ENCODE results near the gene HMCN1.
"Not testable (repeated sequence)": the region's sequence is repeated elsewhere in the genome, so short reads cannot be mapped to it uniquely, and the experiment has no call there.

The HMCN1 gene

DNA sequence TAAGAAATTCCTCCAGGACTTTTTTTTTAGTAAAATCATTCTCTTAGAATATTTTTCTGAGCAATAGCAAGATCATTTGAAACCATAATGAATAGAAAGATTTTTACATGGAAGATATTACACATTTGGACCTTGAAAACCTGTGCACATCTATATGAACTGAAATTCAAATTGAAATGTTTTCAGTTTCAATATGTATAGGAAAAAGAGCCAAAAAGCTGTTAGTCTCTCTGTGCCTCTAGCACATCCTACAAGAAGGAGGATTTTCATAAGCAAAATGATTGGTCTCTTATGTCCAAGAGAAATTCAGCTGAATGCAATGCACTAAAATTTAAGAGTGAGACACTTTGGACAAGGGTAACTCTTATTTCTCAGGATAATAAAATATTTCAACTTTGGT, 8.2 kb downstream of the HMCN1 start:
- Histone ChIP-seq H3K27me3 (ENCODE audit: low read depth, low read length) (no peaks in the 10 kb centered on the region), H3K36me3 (ENCODE audit: control insufficient read depth in 1 of 2, insufficient read depth in 2 of 2, low read length in 2 of 2) (no peaks in the 10 kb centered on the region), H3K4me1 (ENCODE audit: control insufficient read depth in 1 of 2, insufficient read depth in 2 of 2, low read length in 2 of 2) (no peaks in the 10 kb centered on the region), H3K9me3 (ENCODE audit: control insufficient read depth in 1 of 2, low read length in 2 of 2) (no peaks in the 10 kb centered on the region), H3K27ac (ENCODE audit: low read length) (no peak overlapping the region), H3K4me3 (ENCODE audit: low read depth in 1 of 2, low read length in 2 of 2) (no peak overlapping the region)

DNA sequence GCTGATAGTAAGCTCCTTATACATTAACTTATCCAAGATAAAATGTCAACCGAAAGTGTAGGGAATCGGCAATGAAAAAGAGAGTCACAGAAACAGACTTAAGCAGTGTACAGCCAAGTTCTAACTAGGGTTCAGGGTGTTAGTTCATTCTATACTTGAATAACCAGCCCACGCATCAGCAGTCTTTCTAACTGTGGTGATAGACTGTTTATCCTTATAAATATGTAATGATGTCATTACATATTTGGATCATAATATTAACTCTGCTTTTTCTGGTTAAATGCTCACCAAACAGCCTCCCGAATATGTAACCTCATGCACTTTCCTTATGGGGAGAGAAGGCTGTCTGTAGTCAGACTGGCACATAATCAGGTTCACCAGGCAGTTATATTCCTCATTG, 11.0 kb downstream of the HMCN1 start:
- Histone ChIP-seq H3K27me3 (ENCODE audit: low read depth, low read length) (no peaks in the 10 kb centered on the region), H3K4me1 (ENCODE audit: control insufficient read depth in 1 of 2, insufficient read depth in 2 of 2, low read length in 2 of 2) (no peaks in the 10 kb centered on the region), H3K27ac (ENCODE audit: low read length) (no peak overlapping the region), H3K9me3 (ENCODE audit: control insufficient read depth in 1 of 2, low read length in 2 of 2) (no peaks in the 10 kb centered on the region), H3K4me3 (ENCODE audit: low read depth in 1 of 2, low read length in 2 of 2) (no peak overlapping the region), H3K36me3 (ENCODE audit: control insufficient read depth in 1 of 2, insufficient read depth in 2 of 2, low read length in 2 of 2) (no peaks in the 10 kb centered on the region)

DNA sequence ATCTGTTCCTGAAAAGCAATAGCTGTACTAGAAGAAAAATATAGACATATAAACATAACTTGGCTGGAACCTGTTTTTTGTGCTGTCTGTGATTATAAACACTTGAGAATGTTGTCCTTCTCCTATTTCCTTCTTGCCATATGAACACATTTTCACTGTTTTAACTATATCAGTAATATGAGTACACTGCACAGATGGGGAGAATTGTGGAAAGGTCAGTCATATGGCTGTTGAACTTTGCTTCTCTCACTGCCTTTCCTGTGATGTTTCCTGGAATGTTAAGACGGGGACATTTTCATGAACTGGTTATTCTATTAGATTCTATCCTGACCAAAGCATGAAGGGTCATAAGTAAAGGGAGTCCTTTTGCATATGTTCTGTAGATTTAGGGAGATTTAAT, 24.9 kb downstream of the HMCN1 start:
- Histone ChIP-seq H3K9me3 (ENCODE audit: control insufficient read depth in 1 of 2, low read length in 2 of 2) (no peaks in the 10 kb centered on the region), H3K36me3 (ENCODE audit: control insufficient read depth in 1 of 2, insufficient read depth in 2 of 2, low read length in 2 of 2) (no peaks in the 10 kb centered on the region), H3K27me3 (ENCODE audit: low read depth, low read length) (no peaks in the 10 kb centered on the region), H3K27ac (ENCODE audit: low read length) (no peak overlapping the region), H3K4me1 (ENCODE audit: control insufficient read depth in 1 of 2, insufficient read depth in 2 of 2, low read length in 2 of 2) (no peaks in the 10 kb centered on the region), H3K4me3 (ENCODE audit: low read depth in 1 of 2, low read length in 2 of 2) (no peak overlapping the region)

DNA sequence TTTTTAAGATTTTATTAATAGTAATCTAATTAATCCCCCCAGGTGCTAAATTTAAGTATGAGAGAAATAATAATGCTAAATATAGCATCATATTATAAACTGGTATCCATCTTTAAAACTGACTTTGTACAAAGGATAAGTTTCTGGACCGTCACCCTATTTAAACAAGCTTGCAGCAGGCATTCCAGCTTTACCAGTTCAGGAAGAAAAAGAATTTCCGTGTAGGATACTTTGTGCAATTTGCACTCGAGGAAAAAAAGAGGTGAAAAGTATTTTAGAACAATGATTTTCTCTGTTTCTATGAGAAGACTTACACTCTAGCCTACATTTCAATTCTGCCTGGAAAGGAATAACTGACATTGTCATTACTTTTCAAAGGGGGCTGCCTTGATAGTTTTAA, 27.6 kb downstream of the HMCN1 start:
- Histone ChIP-seq H3K36me3 (ENCODE audit: control insufficient read depth in 1 of 2, insufficient read depth in 2 of 2, low read length in 2 of 2) (no peaks in the 10 kb centered on the region), H3K27ac (ENCODE audit: low read length) (no peak overlapping the region), H3K9me3 (ENCODE audit: control insufficient read depth in 1 of 2, low read length in 2 of 2) (no peaks in the 10 kb centered on the region), H3K4me1 (ENCODE audit: control insufficient read depth in 1 of 2, insufficient read depth in 2 of 2, low read length in 2 of 2) (no peaks in the 10 kb centered on the region), H3K4me3 (ENCODE audit: low read depth in 1 of 2, low read length in 2 of 2) (no peak overlapping the region), H3K27me3 (ENCODE audit: low read depth, low read length) (no peaks in the 10 kb centered on the region)

DNA sequence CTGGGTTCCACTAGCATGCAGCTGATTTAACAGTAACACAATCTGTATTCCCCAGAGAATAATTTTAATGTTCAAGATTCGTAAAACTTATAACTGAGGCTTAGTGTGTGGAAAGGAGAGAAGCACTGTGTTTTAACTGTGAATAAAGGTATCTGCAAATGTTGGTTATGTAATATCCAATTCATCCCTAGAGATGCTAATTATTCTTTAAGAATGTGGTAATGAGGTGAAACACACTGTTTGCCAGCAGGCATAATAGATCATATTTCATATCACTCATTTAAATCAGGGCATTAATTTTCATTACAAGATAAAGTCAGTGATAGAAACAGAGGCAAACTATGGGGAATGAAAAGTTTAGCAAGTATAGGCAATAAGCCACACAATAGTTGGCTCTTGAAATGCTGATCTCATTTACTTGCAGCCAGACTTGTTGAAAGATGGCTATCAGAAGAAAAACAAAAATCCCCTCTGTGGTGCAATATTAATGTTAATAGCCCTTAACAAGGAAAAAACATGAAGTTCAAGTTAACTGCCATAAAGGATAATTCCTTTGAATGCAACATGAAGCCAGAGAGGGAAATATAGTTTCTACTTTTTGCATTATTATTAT, 33.4 kb downstream of the HMCN1 start:
- no peak overlapping the region for H3K4me3 ChIP-seq (ENCODE audit: low read depth in 1 of 2, low read length in 2 of 2)
- no peak overlapping the region for H3K27ac ChIP-seq (ENCODE audit: low read length)
- no peaks in the 10 kb centered on the region for H3K36me3 ChIP-seq (ENCODE audit: control insufficient read depth in 1 of 2, insufficient read depth in 2 of 2, low read length in 2 of 2)
- no peaks in the 10 kb centered on the region for H3K9me3 ChIP-seq (ENCODE audit: control insufficient read depth in 1 of 2, low read length in 2 of 2)
- H3K27me3 ChIP-seq (ENCODE audit: low read depth, low read length) = no peaks in the 10 kb centered on the region
- no peaks in the 10 kb centered on the region for H3K4me1 ChIP-seq (ENCODE audit: control insufficient read depth in 1 of 2, insufficient read depth in 2 of 2, low read length in 2 of 2)

- no peaks in the 10 kb centered on the region for H3K4me1 ChIP-seq (ENCODE audit: control insufficient read depth in 1 of 2, insufficient read depth in 2 of 2, low read length in 2 of 2)
- H3K4me3 ChIP-seq (ENCODE audit: low read depth in 1 of 2, low read length in 2 of 2) = no peak overlapping the region
These were observed 34.2 kb downstream of the HMCN1 start for GRCh38 chr1:185768371-185768770.

DNA sequence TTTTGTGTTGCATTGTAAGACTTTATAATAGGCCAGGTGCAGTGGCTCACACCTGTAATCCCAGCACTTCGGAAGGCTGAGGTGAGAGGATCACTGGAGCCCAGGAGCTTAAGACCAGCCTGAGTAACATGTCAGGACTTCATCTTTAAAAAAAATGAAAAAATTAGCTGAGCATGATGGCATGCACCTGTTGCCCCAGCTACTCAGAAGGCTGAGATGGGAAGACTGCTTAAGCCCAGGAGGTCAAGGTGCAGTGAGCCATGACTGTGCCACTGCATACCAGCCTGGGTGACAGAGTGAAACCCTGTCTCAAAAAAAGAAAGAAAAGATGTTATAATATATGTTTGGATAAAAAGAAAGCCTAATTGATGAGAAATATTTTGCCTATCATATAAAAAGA, 34.9 kb downstream of the HMCN1 start:
- Histone ChIP-seq H3K4me3 (ENCODE audit: low read depth in 1 of 2, low read length in 2 of 2) (no peak overlapping the region), H3K36me3 (ENCODE audit: control insufficient read depth in 1 of 2, insufficient read depth in 2 of 2, low read length in 2 of 2) (no peaks in the 10 kb centered on the region), H3K9me3 (ENCODE audit: control insufficient read depth in 1 of 2, low read length in 2 of 2) (no peaks in the 10 kb centered on the region), H3K4me1 (ENCODE audit: control insufficient read depth in 1 of 2, insufficient read depth in 2 of 2, low read length in 2 of 2) (no peaks in the 10 kb centered on the region), H3K27me3 (ENCODE audit: low read depth, low read length) (no peaks in the 10 kb centered on the region), H3K27ac (ENCODE audit: low read length) (no peak overlapping the region)

More at GRCh38 chr1:185768371-185768770, 34.2 kb downstream of the HMCN1 start:
- Histone ChIP-seq H3K27ac (ENCODE audit: low read length) (no peak overlapping the region), H3K36me3 (ENCODE audit: control insufficient read depth in 1 of 2, insufficient read depth in 2 of 2, low read length in 2 of 2) (no peaks in the 10 kb centered on the region), H3K9me3 (ENCODE audit: control insufficient read depth in 1 of 2, low read length in 2 of 2) (no peaks in the 10 kb centered on the region), H3K27me3 (ENCODE audit: low read depth, low read length) (no peaks in the 10 kb centered on the region)

- Histone ChIP-seq H3K27me3 (ENCODE audit: low read depth, low read length) (no peaks in the 10 kb centered on the region), H3K9me3 (ENCODE audit: control insufficient read depth in 1 of 2, low read length in 2 of 2) (no peaks in the 10 kb centered on the region), H3K4me1 (ENCODE audit: control insufficient read depth in 1 of 2, insufficient read depth in 2 of 2, low read length in 2 of 2) (no peaks in the 10 kb centered on the region), H3K36me3 (ENCODE audit: control insufficient read depth in 1 of 2, insufficient read depth in 2 of 2, low read length in 2 of 2) (no peaks in the 10 kb centered on the region), H3K4me3 (ENCODE audit: low read depth in 1 of 2, low read length in 2 of 2) (no peak overlapping the region), H3K27ac (ENCODE audit: low read length) (no peak overlapping the region)
These were observed 40.2 kb downstream of the HMCN1 start for GRCh38 chr1:185774394-185774793.

GRCh38 chr1:185775501-185775900, 41.3 kb downstream of the HMCN1 start:
- Histone ChIP-seq H3K27ac (ENCODE audit: low read length) (no peak overlapping the region), H3K9me3 (ENCODE audit: control insufficient read depth in 1 of 2, low read length in 2 of 2) (no peaks in the 10 kb centered on the region), H3K27me3 (ENCODE audit: low read depth, low read length) (no peaks in the 10 kb centered on the region), H3K4me1 (ENCODE audit: control insufficient read depth in 1 of 2, insufficient read depth in 2 of 2, low read length in 2 of 2) (no peaks in the 10 kb centered on the region), H3K36me3 (ENCODE audit: control insufficient read depth in 1 of 2, insufficient read depth in 2 of 2, low read length in 2 of 2) (no peaks in the 10 kb centered on the region), H3K4me3 (ENCODE audit: low read depth in 1 of 2, low read length in 2 of 2) (no peak overlapping the region)

DNA sequence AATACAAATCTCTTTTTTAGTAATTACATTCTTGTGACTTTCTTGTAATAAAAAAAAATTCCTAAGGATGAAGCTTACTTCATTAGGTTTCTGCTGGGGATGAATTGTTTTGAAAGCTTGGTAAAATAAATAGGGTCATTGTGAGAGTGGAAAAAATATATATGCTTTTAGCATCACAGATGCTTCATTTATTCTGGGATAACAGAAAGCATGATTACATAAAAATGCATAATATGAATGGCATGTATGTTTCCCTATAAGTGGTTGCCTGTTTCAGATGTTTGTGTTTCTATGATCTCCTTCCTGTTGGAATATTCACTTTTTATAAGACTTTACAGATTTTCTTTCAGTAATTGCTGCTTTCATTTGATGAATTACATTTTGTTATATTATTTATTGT, 42.3 kb downstream of the HMCN1 start:
- H3K27ac ChIP-seq (ENCODE audit: low read length) = no peak overlapping the region
- H3K36me3 ChIP-seq (ENCODE audit: control insufficient read depth in 1 of 2, insufficient read depth in 2 of 2, low read length in 2 of 2) = no peaks in the 10 kb centered on the region
- H3K9me3 ChIP-seq (ENCODE audit: control insufficient read depth in 1 of 2, low read length in 2 of 2) = no peaks in the 10 kb centered on the region
- no peaks in the 10 kb centered on the region for H3K4me1 ChIP-seq (ENCODE audit: control insufficient read depth in 1 of 2, insufficient read depth in 2 of 2, low read length in 2 of 2)
- no peak overlapping the region for H3K4me3 ChIP-seq (ENCODE audit: low read depth in 1 of 2, low read length in 2 of 2)
- no peaks in the 10 kb centered on the region for H3K27me3 ChIP-seq (ENCODE audit: low read depth, low read length)

- H3K4me1 ChIP-seq (ENCODE audit: control insufficient read depth in 1 of 2, insufficient read depth in 2 of 2, low read length in 2 of 2); H3K27ac ChIP-seq (ENCODE audit: low read length); H3K4me3 ChIP-seq (ENCODE audit: low read depth in 1 of 2, low read length in 2 of 2); H3K27me3 ChIP-seq (ENCODE audit: low read depth, low read length); H3K36me3 ChIP-seq (ENCODE audit: control insufficient read depth in 1 of 2, insufficient read depth in 2 of 2, low read length in 2 of 2); H3K9me3 ChIP-seq (ENCODE audit: control insufficient read depth in 1 of 2, low read length in 2 of 2): not testable (repeated sequence)
These were observed 49.7 kb downstream of the HMCN1 start for GRCh38 chr1:185783860-185784259.

DNA sequence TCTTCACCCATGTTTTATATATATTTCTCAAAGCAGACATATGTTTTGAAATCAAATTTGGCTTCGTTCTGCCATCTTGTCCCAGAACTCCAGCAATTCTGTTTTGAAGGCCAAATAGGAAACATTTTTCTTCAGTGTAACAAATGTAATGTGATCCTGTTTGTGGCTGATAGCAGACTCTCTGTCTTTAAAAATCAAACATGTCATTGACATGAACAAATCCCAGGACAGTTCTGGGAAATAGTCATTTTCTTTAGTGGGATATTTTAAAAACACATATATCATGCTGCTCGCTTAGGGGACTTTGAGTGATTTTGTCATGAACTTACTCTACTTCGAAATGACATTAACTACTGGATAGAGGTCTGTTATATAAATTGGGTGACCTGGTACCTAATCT, 51.4 kb downstream of the HMCN1 start:
- H3K36me3 ChIP-seq (ENCODE audit: control insufficient read depth in 1 of 2, insufficient read depth in 2 of 2, low read length in 2 of 2) = no peaks in the 10 kb centered on the region
- H3K9me3 ChIP-seq (ENCODE audit: control insufficient read depth in 1 of 2, low read length in 2 of 2) = no peaks in the 10 kb centered on the region
- H3K4me3 ChIP-seq (ENCODE audit: low read depth in 1 of 2, low read length in 2 of 2) = no peak overlapping the region
- no peak overlapping the region for H3K27ac ChIP-seq (ENCODE audit: low read length)
- H3K4me1 ChIP-seq (ENCODE audit: control insufficient read depth in 1 of 2, insufficient read depth in 2 of 2, low read length in 2 of 2) = peaks cover 4 to 6% of the 10 kb centered on the region in 2 donors
- no peaks in the 10 kb centered on the region for H3K27me3 ChIP-seq (ENCODE audit: low read depth, low read length)
